VCaP (cell line): Measurements from ENCODE around the gene LCE1C.

Experiments
- H3K27ac ChIP-seq: fragments of 450-650 bp; 2 replicates; pipeline ENCODE4 v1.5.1; 2017
- CTCF ChIP-seq: fragments of 450-650 bp; conservative IDR thresholded peaks from 2 replicates; pipeline ENCODE4 v1.5.1; 2017; ENCODE audit warnings: mild to moderate bottlenecking, moderate library complexity

LCE1C gene

GRCh38 chr1:152777510-152778137 lies 28.8 kb downstream of the LCE1C start:
- peak overlapping the region; percentile 95 for H3K27ac ChIP-seq
- peak; percentile 14; the same call in 1 of the 2 replicates for TF ChIP-seq CTCF

- H3K27ac ChIP-seq: peak overlapping the region; percentile 95
- no peak for TF ChIP-seq CTCF
These were observed 30.1 kb downstream of the LCE1C start for GRCh38 chr1:152776361-152776760.

GRCh38 chr1:152774875-152775274 lies 31.6 kb downstream of the LCE1C start, which contains the start of gene LCE1F:
Gene LCE1F (plus strand): TSS chr1:152775140. CDS start chr1:152776372, 1,232 bp downstream.
- peak within 1 kb of the TSS; percentile 95 for H3K27ac ChIP-seq

GRCh38 chr1:152770411-152770810 lies 36.0 kb downstream of the LCE1C start:
- H3K27ac ChIP-seq: no peak overlapping the region

More at GRCh38 chr1:152774875-152775274, 31.6 kb downstream of the LCE1C start, which contains the start of gene LCE1F:
- no peak for TF ChIP-seq CTCF

GRCh38 chr1:152768847-152769533 lies 37.5 kb downstream of the LCE1C start:
- no peak overlapping the region for H3K27ac ChIP-seq
- peak; percentile 10; the same call in 1 of the 2 replicates for TF ChIP-seq CTCF

More at GRCh38 chr1:152770411-152770810, 36.0 kb downstream of the LCE1C start:
- no peak for TF ChIP-seq CTCF

GRCh38 chr1:152761609-152762213 lies 44.7 kb downstream of the LCE1C start:
- H3K27ac ChIP-seq: no peak overlapping the region
- no peak for TF ChIP-seq CTCF

GRCh38 chr1:152760551-152761190 lies 45.8 kb downstream of the LCE1C start:
- no peak overlapping the region for H3K27ac ChIP-seq
- TF ChIP-seq CTCF: no peak
